ENCODE results near the gene SETX.
A peak's percentile ranks its signal among the peaks of the same experiment; 100 is the strongest.

SETX gene

DNA sequence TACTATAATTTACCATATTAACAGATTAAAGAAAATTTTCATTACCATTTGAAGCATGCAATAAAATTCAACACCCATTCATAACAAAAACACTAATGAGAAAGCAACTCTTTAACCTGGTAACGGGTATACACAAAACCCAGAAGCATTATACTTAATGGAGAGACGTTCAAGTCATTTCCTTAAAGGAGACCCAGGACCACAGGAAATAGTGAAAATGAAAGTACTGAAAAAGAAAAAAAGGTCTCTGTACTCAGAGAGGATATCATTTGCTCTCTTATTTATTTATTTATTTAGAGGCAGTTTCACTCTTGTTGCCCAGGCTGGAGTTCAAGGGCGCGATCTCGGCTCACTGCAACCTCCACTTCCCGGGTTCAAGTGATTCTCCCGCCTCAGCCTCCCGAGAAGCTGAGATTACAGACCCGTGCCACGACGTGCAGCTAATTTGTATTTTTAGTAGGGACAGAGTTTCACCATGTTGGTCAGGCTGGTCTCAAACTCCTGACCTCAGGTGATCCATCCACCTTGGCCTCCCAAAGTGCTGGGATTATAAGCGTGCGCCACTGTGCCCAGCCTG, 61.6 kb downstream of the SETX start:
- no peak for TF ChIP-seq SNAI2 (CRISPR knock-in tag; IDR thresholded peaks at IDR 0.05)
- TF ChIP-seq TCF4 (CRISPR knock-in tag; IDR thresholded peaks at IDR 0.05; ENCODE audit: borderline replicate concordance): no peak
- TF ChIP-seq ZC3H10 (CRISPR knock-in tag; IDR thresholded peaks at IDR 0.05): no peak
- no peak for TF ChIP-seq CSDC2 (CRISPR knock-in tag; IDR thresholded peaks at IDR 0.05)
- TF ChIP-seq, protein P1, sequence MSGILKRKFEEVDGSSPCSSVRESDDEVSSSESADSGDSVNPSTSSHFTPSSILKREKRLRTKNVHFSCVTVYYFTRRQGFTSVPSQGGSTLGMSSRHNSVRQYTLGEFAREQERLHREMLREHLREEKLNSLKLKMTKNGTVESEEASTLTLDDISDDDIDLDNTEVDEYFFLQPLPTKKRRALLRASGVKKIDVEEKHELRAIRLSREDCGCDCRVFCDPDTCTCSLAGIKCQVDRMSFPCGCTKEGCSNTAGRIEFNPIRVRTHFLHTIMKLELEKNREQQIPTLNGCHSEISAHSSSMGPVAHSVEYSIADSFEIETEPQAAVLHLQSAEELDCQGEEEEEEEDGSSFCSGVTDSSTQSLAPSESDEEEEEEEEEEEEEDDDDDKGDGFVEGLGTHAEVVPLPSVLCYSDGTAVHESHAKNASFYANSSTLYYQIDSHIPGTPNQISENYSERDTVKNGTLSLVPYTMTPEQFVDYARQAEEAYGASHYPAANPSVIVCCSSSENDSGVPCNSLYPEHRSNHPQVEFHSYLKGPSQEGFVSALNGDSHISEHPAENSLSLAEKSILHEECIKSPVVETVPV (CRISPR knock-in tag; IDR thresholded peaks at IDR 0.05): no peak
- TF ChIP-seq ESRRG (CRISPR knock-in tag; IDR thresholded peaks at IDR 0.05): no peak
- no peak for TF ChIP-seq ZNF565 (CRISPR knock-in tag; conservative IDR thresholded peaks at IDR 0.05; ENCODE audit: low read depth)
- TF ChIP-seq ISL1 (CRISPR knock-in tag; IDR thresholded peaks at IDR 0.05): no peak
- TF ChIP-seq PATZ1 (CRISPR knock-in tag; IDR thresholded peaks at IDR 0.05; ENCODE audit: borderline replicate concordance): no peak
- TF ChIP-seq ZNF70 (CRISPR knock-in tag; IDR thresholded peaks at IDR 0.05): no peak
- TF ChIP-seq, protein P2, sequence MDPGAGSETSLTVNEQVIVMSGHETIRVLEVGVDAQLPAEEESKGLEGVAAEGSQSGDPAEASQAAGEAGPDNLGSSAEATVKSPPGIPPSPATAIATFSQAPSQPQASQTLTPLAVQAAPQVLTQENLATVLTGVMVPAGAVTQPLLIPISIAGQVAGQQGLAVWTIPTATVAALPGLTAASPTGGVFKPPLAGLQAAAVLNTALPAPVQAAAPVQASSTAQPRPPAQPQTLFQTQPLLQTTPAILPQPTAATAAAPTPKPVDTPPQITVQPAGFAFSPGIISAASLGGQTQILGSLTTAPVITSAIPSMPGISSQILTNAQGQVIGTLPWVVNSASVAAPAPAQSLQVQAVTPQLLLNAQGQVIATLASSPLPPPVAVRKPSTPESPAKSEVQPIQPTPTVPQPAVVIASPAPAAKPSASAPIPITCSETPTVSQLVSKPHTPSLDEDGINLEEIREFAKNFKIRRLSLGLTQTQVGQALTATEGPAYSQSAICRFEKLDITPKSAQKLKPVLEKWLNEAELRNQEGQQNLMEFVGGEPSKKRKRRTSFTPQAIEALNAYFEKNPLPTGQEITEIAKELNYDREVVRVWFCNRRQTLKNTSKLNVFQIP (CRISPR knock-in tag; IDR thresholded peaks at IDR 0.05; ENCODE audit: borderline replicate concordance, low read depth): no peak
- no peak for TF ChIP-seq RARB (CRISPR knock-in tag; IDR thresholded peaks at IDR 0.05)
- TF ChIP-seq, protein P3, sequence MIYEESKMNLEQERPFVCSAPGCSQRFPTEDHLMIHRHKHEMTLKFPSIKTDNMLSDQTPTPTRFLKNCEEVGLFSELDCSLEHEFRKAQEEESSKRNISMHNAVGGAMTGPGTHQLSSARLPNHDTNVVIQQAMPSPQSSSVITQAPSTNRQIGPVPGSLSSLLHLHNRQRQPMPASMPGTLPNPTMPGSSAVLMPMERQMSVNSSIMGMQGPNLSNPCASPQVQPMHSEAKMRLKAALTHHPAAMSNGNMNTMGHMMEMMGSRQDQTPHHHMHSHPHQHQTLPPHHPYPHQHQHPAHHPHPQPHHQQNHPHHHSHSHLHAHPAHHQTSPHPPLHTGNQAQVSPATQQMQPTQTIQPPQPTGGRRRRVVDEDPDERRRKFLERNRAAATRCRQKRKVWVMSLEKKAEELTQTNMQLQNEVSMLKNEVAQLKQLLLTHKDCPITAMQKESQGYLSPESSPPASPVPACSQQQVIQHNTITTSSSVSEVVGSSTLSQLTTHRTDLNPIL (CRISPR knock-in tag; IDR thresholded peaks at IDR 0.05; ENCODE audit: low read depth): no peak
- no peak for ATAC-seq

DNA sequence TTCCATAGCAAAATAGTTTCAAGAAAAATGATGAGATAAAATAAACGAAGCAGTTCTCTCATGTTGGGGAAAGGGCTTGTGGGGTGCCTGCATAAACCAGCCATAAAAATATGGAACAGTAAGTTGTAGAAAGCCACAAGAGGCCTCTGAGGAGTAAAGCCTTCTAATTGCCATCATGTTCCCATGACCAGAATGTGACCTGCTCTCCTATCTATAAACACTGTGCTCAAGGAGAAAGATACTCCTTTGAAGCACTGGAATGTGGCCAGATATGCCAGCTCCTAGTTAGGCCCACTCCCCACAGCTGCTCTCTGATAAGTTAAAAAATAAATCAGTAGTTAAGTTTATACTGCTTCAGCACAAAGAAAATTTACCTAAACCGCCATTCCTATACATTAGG, 65.8 kb downstream of the SETX start:
- no peak for ATAC-seq
- TF ChIP-seq ISL1 (CRISPR knock-in tag; IDR thresholded peaks at IDR 0.05) (no peak), ESRRG (CRISPR knock-in tag; IDR thresholded peaks at IDR 0.05) (no peak), ZC3H10 (CRISPR knock-in tag; IDR thresholded peaks at IDR 0.05) (no peak), PATZ1 (CRISPR knock-in tag; IDR thresholded peaks at IDR 0.05; ENCODE audit: borderline replicate concordance) (no peak), TCF4 (CRISPR knock-in tag; IDR thresholded peaks at IDR 0.05; ENCODE audit: borderline replicate concordance) (no peak)
- TF ChIP-seq, protein P2 (CRISPR knock-in tag; IDR thresholded peaks at IDR 0.05; ENCODE audit: borderline replicate concordance, low read depth): no peak
- TF ChIP-seq, protein P1 (CRISPR knock-in tag; IDR thresholded peaks at IDR 0.05): no peak

GRCh38 chr9:132288361-132288760, 66.4 kb downstream of the SETX start:
- peak; percentile 66 for ATAC-seq
- TF ChIP-seq ZFP3 (CRISPR knock-in tag; IDR thresholded peaks at IDR 0.05) (no peak), ZNF8 (CRISPR knock-in tag; IDR thresholded peaks at IDR 0.05) (no peak)
